Retina (tissue), 1 donor: ENCODE data around the gene DEDD2.

ENCODE experiments used
- DNase-seq: peaks from one replicate; pipeline ENCODE4 v3.0.0-alpha.2; 2016

DEDD2 gene

GRCh38 chr19:42248270-42249148 is 31.0 kb upstream of the DEDD2 start:
- DNase-seq = no peak

- no peak for DNase-seq
Observed at GRCh38 chr19:42247640-42248199, 30.2 kb upstream of the DEDD2 start.

- DNase-seq = peak; percentile 18
Observed at GRCh38 chr19:42246922-42247639, 29.6 kb upstream of the DEDD2 start.

- DNase-seq = peak; percentile 52
Observed at GRCh38 chr19:42246143-42246921, 28.9 kb upstream of the DEDD2 start.

- no peak for DNase-seq
Observed at GRCh38 chr19:42245231-42245630, 27.8 kb upstream of the DEDD2 start.

GRCh38 chr19:42244347-42245220 is 27.1 kb upstream of the DEDD2 start:
- peak; percentile 97 for DNase-seq

- DNase-seq = peak; percentile 99
Observed at GRCh38 chr19:42242512-42243409, 25.3 kb upstream of the DEDD2 start, which contains the start of gene GSK3A. Gene GSK3A, minus strand, starts transcription at chr19:42242602. Its CDS starts 137 bp downstream, at chr19:42242465.

GRCh38 chr19:42242069-42242511 is 24.6 kb upstream of the DEDD2 start:
- DNase-seq = peak; percentile 13

GRCh38 chr19:42241279-42241678 is 23.8 kb upstream of the DEDD2 start:
- DNase-seq = no peak

GRCh38 chr19:42239544-42240220 is 22.2 kb upstream of the DEDD2 start:
- DNase-seq = no peak

- DNase-seq = no peak
Observed at GRCh38 chr19:42235181-42235580, 17.7 kb upstream of the DEDD2 start.

GRCh38 chr19:42234364-42234763 is 16.9 kb upstream of the DEDD2 start:
- no peak for DNase-seq

GRCh38 chr19:42233678-42234292 is 16.3 kb upstream of the DEDD2 start:
- DNase-seq = no peak

- no peak for DNase-seq
Observed at GRCh38 chr19:42233106-42233505, 15.6 kb upstream of the DEDD2 start.

- no peak for DNase-seq
Observed at GRCh38 chr19:42232435-42232834, 15.0 kb upstream of the DEDD2 start.

- no peak for DNase-seq
Observed at GRCh38 chr19:42230571-42230970, 13.1 kb upstream of the DEDD2 start.

- peak; percentile 16 for DNase-seq
Observed at GRCh38 chr19:42229855-42230351, 12.4 kb upstream of the DEDD2 start.

GRCh38 chr19:42229301-42229854 is 11.9 kb upstream of the DEDD2 start:
- DNase-seq = no peak

GRCh38 chr19:42228641-42229040 is 11.2 kb upstream of the DEDD2 start:
- no peak for DNase-seq
